Measurements from ENCODE around the gene KRTCAP2.

KRTCAP2 gene

GRCh38 chr1:155176544-155177071 lies 3.5 kb upstream of the KRTCAP2 start:
- Histone ChIP-seq H3K4me3 (ENCODE audit: low read depth, low read length) (no peak overlapping the region), H3K4me2 (ENCODE audit: low read length) (peak overlapping the region; percentile 1), H3K18ac (ENCODE audit: low read length) (no peak overlapping the region), H2BK5ac (ENCODE audit: low read depth, low read length, poor library complexity) (no peak overlapping the region), H3K27ac (ENCODE audit: low read depth, low read length) (no peak overlapping the region), H4K91ac (ENCODE audit: low read depth, low read length) (no peak overlapping the region), H3K23ac (ENCODE audit: low read length) (no peak overlapping the region), H3K9ac (ENCODE audit: low read length) (no peak overlapping the region), H4K8ac (ENCODE audit: low read depth, low read length) (no peak overlapping the region), H3K79me1 (ENCODE audit: low read length) (peaks cover 5% of the 10 kb centered on the region), H3K14ac (ENCODE audit: low read length) (no peak overlapping the region), H4K12ac (ENCODE audit: low read depth, low read length) (no peak overlapping the region), H3K27me3 (ENCODE audit: insufficient read depth, low read length) (no peaks in the 10 kb centered on the region), H3K9me3 (ENCODE audit: insufficient read depth, low read depth, low read length) (no peaks in the 10 kb centered on the region), H3K36me3 (ENCODE audit: control insufficient read depth in 1 of 2, insufficient read depth in 2 of 2, low read length in 2 of 2) (no peaks in the 10 kb centered on the region), H2AFZ (ENCODE audit: insufficient read depth, low read length, poor library complexity) (no peak overlapping the region), H2BK120ac (ENCODE audit: insufficient read depth, low read length, poor library complexity) (no peak overlapping the region), H2BK12ac (ENCODE audit: low read length) (no peak overlapping the region), H3K4ac (ENCODE audit: low read depth, low read length) (no peak overlapping the region), H3K4me1 (ENCODE audit: control insufficient read depth in 1 of 2, insufficient read depth in 2 of 2, low read length in 2 of 2) (peaks cover 9 to 16% of the 10 kb centered on the region in 2 experiments), H2AK5ac (ENCODE audit: low read length) (no peak overlapping the region), H3K79me2 (ENCODE audit: control insufficient read depth, insufficient read depth, low read length, poor library complexity) (peaks cover 5% of the 10 kb centered on the region)
- no CpG with 5 or more reads among the region's 8 CpGs for WGBS (ENCODE audit: extremely low coverage, insufficient coverage, insufficient read length)
- DNase-seq: peak; percentile 54 to 90

- Histone ChIP-seq H3K4ac (ENCODE audit: low read depth, low read length) (no peak overlapping the region), H2BK12ac (ENCODE audit: low read length) (no peak overlapping the region), H4K12ac (ENCODE audit: low read depth, low read length) (no peak overlapping the region), H3K9ac (ENCODE audit: low read length) (no peak overlapping the region), H3K79me1 (ENCODE audit: low read length) (peaks cover 5% of the 10 kb centered on the region), H2AFZ (ENCODE audit: insufficient read depth, low read length, poor library complexity) (no peak overlapping the region), H3K4me1 (ENCODE audit: control insufficient read depth in 1 of 2, insufficient read depth in 2 of 2, low read length in 2 of 2) (peaks cover 9 to 16% of the 10 kb centered on the region in 2 experiments), H2AK5ac (ENCODE audit: low read length) (no peak overlapping the region), H3K18ac (ENCODE audit: low read length) (no peak overlapping the region), H2BK120ac (ENCODE audit: insufficient read depth, low read length, poor library complexity) (no peak overlapping the region), H3K36me3 (ENCODE audit: control insufficient read depth in 1 of 2, insufficient read depth in 2 of 2, low read length in 2 of 2) (no peaks in the 10 kb centered on the region), H4K91ac (ENCODE audit: low read depth, low read length) (no peak overlapping the region), H3K27ac (ENCODE audit: low read depth, low read length) (no peak overlapping the region), H3K23ac (ENCODE audit: low read length) (no peak overlapping the region), H3K79me2 (ENCODE audit: control insufficient read depth, insufficient read depth, low read length, poor library complexity) (peaks cover 5% of the 10 kb centered on the region), H3K27me3 (ENCODE audit: insufficient read depth, low read length) (no peaks in the 10 kb centered on the region), H3K9me3 (ENCODE audit: insufficient read depth, low read depth, low read length) (no peaks in the 10 kb centered on the region), H3K4me3 (ENCODE audit: low read depth, low read length) (no peak overlapping the region), H3K4me2 (ENCODE audit: low read length) (no peak overlapping the region), H4K8ac (ENCODE audit: low read depth, low read length) (no peak overlapping the region), H2BK5ac (ENCODE audit: low read depth, low read length, poor library complexity) (no peak overlapping the region), H3K14ac (ENCODE audit: low read length) (no peak overlapping the region)
- DNase-seq: no peak
- WGBS (ENCODE audit: extremely low coverage, insufficient coverage, insufficient read length): no CpG with 5 or more reads among the region's 9 CpGs
These were observed 2.8 kb upstream of the KRTCAP2 start for GRCh38 chr1:155175927-155176371.

- H3K27ac ChIP-seq (ENCODE audit: low read depth, low read length): no peak overlapping the region
- peaks cover 5% of the 10 kb centered on the region for H3K79me1 ChIP-seq (ENCODE audit: low read length)
- H3K4ac ChIP-seq (ENCODE audit: low read depth, low read length): no peak overlapping the region
- no peak overlapping the region for H2BK12ac ChIP-seq (ENCODE audit: low read length)
- no peak overlapping the region for H3K23ac ChIP-seq (ENCODE audit: low read length)
- H2BK120ac ChIP-seq (ENCODE audit: insufficient read depth, low read length, poor library complexity): no peak overlapping the region
- peaks cover 5% of the 10 kb centered on the region for H3K79me2 ChIP-seq (ENCODE audit: control insufficient read depth, insufficient read depth, low read length, poor library complexity)
- peaks cover 9 to 16% of the 10 kb centered on the region in 2 experiments for H3K4me1 ChIP-seq (ENCODE audit: control insufficient read depth in 1 of 2, insufficient read depth in 2 of 2, low read length in 2 of 2)
- DNase-seq: no peak
- H3K27me3 ChIP-seq (ENCODE audit: insufficient read depth, low read length): no peaks in the 10 kb centered on the region
- no peak overlapping the region for H4K91ac ChIP-seq (ENCODE audit: low read depth, low read length)
- H3K36me3 ChIP-seq (ENCODE audit: control insufficient read depth in 1 of 2, insufficient read depth in 2 of 2, low read length in 2 of 2): peaks cover 1 to 3% of the 10 kb centered on the region in 2 experiments
- H4K12ac ChIP-seq (ENCODE audit: low read depth, low read length): no peak overlapping the region
- no peak overlapping the region for H3K9ac ChIP-seq (ENCODE audit: low read length)
- whole genome bisulfite sequencing (ENCODE audit: extremely low coverage, insufficient coverage, insufficient read length): no CpG with 5 or more reads among the region's 12 CpGs
- no peak overlapping the region for H3K4me3 ChIP-seq (ENCODE audit: low read depth, low read length)
- no peak overlapping the region for H3K14ac ChIP-seq (ENCODE audit: low read length)
- no peak overlapping the region for H4K8ac ChIP-seq (ENCODE audit: low read depth, low read length)
- no peak overlapping the region for H2AK5ac ChIP-seq (ENCODE audit: low read length)
- H3K18ac ChIP-seq (ENCODE audit: low read length): no peak overlapping the region
- H3K9me3 ChIP-seq (ENCODE audit: insufficient read depth, low read depth, low read length): no peaks in the 10 kb centered on the region
- H2AFZ ChIP-seq (ENCODE audit: insufficient read depth, low read length, poor library complexity): no peak overlapping the region
- no peak overlapping the region for H3K4me2 ChIP-seq (ENCODE audit: low read length)
- H2BK5ac ChIP-seq (ENCODE audit: low read depth, low read length, poor library complexity): no peak overlapping the region
These were observed 2.3 kb upstream of the KRTCAP2 start for GRCh38 chr1:155175281-155175926.

- Histone ChIP-seq H3K9ac (ENCODE audit: low read length) (no peak overlapping the region), H3K4me3 (ENCODE audit: low read depth, low read length) (peak overlapping the region; percentile 50), H2AFZ (ENCODE audit: insufficient read depth, low read length, poor library complexity) (peak overlapping the region; percentile 42), H3K9me3 (ENCODE audit: insufficient read depth, low read depth, low read length) (no peaks in the 10 kb centered on the region), H3K36me3 (ENCODE audit: control insufficient read depth in 1 of 2, insufficient read depth in 2 of 2, low read length in 2 of 2) (peaks cover 6 to 7% of the 10 kb centered on the region in 2 experiments), H2BK5ac (ENCODE audit: low read depth, low read length, poor library complexity) (no peak overlapping the region), H4K8ac (ENCODE audit: low read depth, low read length) (peak overlapping the region; percentile 34), H2BK12ac (ENCODE audit: low read length) (no peak overlapping the region), H3K27me3 (ENCODE audit: insufficient read depth, low read length) (no peaks in the 10 kb centered on the region), H4K12ac (ENCODE audit: low read depth, low read length) (peak overlapping the region; percentile 71), H3K79me2 (ENCODE audit: control insufficient read depth, insufficient read depth, low read length, poor library complexity) (peaks cover 5% of the 10 kb centered on the region), H3K27ac (ENCODE audit: low read depth, low read length) (no peak overlapping the region), H3K23ac (ENCODE audit: low read length) (no peak overlapping the region), H3K14ac (ENCODE audit: low read length) (no peak overlapping the region), H3K18ac (ENCODE audit: low read length) (no peak overlapping the region), H3K4me2 (ENCODE audit: low read length) (peak overlapping the region; percentile 41), H2AK5ac (ENCODE audit: low read length) (no peak overlapping the region), H2BK120ac (ENCODE audit: insufficient read depth, low read length, poor library complexity) (no peak overlapping the region), H3K4me1 (ENCODE audit: control insufficient read depth in 1 of 2, insufficient read depth in 2 of 2, low read length in 2 of 2) (peaks cover 9 to 16% of the 10 kb centered on the region in 2 experiments), H3K4ac (ENCODE audit: low read depth, low read length) (no peak overlapping the region), H4K91ac (ENCODE audit: low read depth, low read length) (peak overlapping the region; percentile 27), H3K79me1 (ENCODE audit: low read length) (peaks cover 5% of the 10 kb centered on the region)
- no peak for DNase-seq
- WGBS (ENCODE audit: extremely low coverage, insufficient coverage, insufficient read length): no CpG with 5 or more reads among the region's 35 CpGs
These were observed 1.5 kb upstream of the KRTCAP2 start for GRCh38 chr1:155174324-155175280.

Measured in trophoblast cell (in vitro differentiated cells and primary cell).